ENCODE results near the gene DNAI1.

DNAI1 gene

DNA sequence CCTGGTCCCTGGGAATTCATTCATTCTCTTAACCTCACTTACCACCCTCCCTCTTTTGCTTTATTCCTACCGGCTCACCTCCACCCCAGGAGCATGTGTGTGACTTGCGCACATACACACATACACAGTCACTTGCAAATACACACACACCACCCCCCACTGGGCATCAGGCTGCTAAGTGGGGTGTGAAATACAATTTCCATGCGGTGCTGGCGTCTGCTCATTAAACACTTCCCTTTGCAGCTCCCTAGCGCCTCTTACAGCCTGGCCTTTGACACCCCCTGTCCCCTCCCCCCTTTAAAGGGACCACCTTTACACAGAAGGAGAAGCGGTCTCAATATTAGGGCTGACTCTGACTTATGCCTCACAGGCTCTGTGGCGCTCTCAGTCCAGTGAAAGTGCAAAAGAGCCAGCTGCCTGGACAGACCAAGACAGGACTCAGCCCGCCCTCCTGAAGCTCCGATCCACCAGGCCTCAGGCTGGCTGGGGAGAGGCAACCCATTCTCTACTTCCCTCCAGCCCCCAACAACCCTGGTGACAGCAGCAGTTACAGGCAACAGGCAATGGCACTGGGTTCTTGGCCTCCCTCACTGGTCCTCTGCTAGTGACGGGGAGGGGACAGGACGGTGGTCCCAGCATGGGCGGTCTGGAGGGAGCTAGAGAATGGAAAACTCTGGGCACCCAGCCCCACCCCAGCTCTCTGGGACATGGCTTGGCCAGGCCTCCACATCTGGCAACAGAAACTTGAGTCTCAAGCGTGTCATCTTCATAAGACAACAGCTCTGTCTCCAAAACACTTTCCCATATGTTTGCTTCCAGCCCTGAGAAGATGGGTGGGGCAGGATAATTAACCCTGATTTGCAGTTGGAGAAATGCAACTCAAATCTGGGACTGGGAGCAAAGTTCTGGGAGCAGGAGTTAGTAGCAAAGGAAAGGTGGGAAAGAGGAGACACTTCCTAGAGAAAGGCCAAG, 52.2 kb downstream of the DNAI1 start:
- TF ChIP-seq RAD21 (IDR thresholded peaks at IDR 0.05; ENCODE audit: low read depth), result no peak
- TF ChIP-seq YY1 (IDR thresholded peaks at IDR 0.05; ENCODE audit: low read depth), result no peak
- TF ChIP-seq, protein P1, sequence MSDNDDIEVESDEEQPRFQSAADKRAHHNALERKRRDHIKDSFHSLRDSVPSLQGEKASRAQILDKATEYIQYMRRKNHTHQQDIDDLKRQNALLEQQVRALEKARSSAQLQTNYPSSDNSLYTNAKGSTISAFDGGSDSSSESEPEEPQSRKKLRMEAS (IDR thresholded peaks at IDR 0.05), result no peak
- no peak for TF ChIP-seq TEAD4 (IDR thresholded peaks at IDR 0.05)
- no peak for TF ChIP-seq TAF1 (IDR thresholded peaks at IDR 0.05; ENCODE audit: low read depth)
- TF ChIP-seq EGR1 (IDR thresholded peaks at IDR 0.05), result no peak
- no peak for TF ChIP-seq NFIC (IDR thresholded peaks at IDR 0.05)
- TF ChIP-seq CEBPB (IDR thresholded peaks at IDR 0.05), result no peak
- TF ChIP-seq, protein P2, sequence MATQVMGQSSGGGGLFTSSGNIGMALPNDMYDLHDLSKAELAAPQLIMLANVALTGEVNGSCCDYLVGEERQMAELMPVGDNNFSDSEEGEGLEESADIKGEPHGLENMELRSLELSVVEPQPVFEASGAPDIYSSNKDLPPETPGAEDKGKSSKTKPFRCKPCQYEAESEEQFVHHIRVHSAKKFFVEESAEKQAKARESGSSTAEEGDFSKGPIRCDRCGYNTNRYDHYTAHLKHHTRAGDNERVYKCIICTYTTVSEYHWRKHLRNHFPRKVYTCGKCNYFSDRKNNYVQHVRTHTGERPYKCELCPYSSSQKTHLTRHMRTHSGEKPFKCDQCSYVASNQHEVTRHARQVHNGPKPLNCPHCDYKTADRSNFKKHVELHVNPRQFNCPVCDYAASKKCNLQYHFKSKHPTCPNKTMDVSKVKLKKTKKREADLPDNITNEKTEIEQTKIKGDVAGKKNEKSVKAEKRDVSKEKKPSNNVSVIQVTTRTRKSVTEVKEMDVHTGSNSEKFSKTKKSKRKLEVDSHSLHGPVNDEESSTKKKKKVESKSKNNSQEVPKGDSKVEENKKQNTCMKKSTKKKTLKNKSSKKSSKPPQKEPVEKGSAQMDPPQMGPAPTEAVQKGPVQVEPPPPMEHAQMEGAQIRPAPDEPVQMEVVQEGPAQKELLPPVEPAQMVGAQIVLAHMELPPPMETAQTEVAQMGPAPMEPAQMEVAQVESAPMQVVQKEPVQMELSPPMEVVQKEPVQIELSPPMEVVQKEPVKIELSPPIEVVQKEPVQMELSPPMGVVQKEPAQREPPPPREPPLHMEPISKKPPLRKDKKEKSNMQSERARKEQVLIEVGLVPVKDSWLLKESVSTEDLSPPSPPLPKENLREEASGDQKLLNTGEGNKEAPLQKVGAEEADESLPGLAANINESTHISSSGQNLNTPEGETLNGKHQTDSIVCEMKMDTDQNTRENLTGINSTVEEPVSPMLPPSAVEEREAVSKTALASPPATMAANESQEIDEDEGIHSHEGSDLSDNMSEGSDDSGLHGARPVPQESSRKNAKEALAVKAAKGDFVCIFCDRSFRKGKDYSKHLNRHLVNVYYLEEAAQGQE (IDR thresholded peaks at IDR 0.05; ENCODE audit: low read depth), result no peak
- no peak for TF ChIP-seq ZBTB7A (IDR thresholded peaks at IDR 0.05; ENCODE audit: low read depth)
- no peak for TF ChIP-seq EP300 (IDR thresholded peaks at IDR 0.05; ENCODE audit: borderline replicate concordance)
- TF ChIP-seq, protein P3, sequence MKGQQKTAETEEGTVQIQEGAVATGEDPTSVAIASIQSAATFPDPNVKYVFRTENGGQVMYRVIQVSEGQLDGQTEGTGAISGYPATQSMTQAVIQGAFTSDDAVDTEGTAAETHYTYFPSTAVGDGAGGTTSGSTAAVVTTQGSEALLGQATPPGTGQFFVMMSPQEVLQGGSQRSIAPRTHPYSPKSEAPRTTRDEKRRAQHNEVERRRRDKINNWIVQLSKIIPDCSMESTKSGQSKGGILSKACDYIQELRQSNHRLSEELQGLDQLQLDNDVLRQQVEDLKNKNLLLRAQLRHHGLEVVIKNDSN (IDR thresholded peaks at IDR 0.05), result no peak
- no peak for TF ChIP-seq FOXM1 (IDR thresholded peaks at IDR 0.05; ENCODE audit: borderline replicate concordance, low read depth)

DNA sequence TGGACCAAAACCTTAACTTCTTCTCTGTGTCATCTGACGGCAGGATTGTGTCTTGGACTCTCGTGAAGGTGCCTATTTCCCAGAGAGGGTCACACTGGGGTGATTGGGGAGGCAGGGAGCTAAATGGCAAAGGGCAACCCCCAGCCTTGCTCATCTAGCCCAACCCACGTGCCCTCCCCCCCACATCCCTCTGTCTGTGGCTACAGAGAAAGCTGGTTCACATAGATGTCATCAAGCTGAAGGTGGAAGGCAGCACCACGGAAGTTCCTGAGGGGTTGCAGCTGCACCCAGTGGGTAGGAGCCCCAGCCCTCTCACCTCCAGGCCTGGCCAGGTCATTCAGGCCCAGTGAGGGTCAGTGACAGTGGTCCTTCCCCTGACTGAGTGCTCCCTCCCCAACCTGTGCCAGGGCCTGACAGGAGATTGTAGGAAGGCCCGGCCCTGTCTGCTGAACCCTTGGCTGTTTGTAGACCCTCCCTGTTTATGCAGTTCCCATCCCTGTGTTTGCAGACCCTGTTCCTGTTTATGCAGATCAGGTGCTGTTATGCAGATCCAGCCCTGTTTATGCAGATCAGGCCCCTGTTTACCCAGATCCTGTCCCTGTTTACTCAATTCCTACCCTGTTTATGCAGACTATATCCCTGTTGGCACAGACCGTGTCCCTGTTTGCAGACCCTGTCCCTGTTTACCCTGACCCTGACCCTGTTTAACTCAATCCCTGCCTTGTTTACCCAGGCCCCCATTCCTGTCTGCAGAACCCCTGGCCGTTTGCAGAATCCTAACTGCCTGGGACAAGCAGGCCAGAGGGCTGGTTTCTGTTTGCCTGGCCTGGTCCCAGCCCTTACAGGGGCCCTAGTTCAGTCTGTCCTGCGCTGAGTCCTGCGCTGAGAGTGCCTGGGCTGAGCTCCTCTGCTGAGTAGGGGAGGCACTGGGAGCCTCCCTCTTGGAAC, 53.8 kb downstream of the DNAI1 start:
- TF ChIP-seq TCF12 (IDR thresholded peaks at IDR 0.05; ENCODE audit: low read depth), result no peak
- TF ChIP-seq, protein P1 (IDR thresholded peaks at IDR 0.05), result no peak

DNA sequence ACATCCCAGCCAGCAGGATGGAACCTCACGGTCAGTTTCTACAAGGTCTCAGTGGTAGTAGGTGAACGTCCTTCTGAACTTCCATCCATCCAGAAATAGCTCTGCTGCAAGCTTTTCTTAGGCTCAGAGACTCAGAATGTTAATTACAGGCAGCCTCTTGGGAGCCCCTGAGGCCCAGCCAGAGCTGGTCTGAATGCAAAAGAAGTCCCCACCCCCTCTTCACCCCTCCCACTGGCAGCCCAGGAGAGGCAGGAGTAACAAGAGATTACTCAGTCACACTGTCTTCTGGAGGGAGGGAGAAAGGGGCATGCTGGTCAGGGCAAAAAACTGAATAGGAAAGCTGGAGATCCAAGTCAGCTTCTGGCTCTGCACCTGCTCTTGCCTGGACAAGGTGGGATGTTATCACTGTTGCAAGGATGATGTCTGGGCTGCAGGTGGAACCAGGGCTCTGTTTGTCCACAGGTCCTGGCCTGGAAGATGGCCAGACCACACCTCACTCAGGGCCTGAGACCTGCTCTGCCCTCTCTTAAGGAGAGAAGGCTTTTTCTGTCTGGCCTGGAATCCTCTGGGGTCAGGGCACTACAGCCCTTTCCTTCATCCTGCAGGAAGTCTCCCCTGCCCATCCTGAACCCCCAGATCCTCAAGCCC, 55.1 kb downstream of the DNAI1 start:
- TF ChIP-seq TEAD4 (IDR thresholded peaks at IDR 0.05) (no peak), TCF12 (IDR thresholded peaks at IDR 0.05; ENCODE audit: low read depth) (no peak), RAD21 (IDR thresholded peaks at IDR 0.05; ENCODE audit: low read depth) (no peak), EGR1 (IDR thresholded peaks at IDR 0.05) (no peak), CEBPB (IDR thresholded peaks at IDR 0.05) (no peak), CREB1 (IDR thresholded peaks at IDR 0.05; ENCODE audit: low read depth) (no peak), NFIC (IDR thresholded peaks at IDR 0.05) (no peak), FOXM1 (IDR thresholded peaks at IDR 0.05; ENCODE audit: borderline replicate concordance, low read depth) (no peak), YY1 (IDR thresholded peaks at IDR 0.05; ENCODE audit: low read depth) (no peak), TAF1 (IDR thresholded peaks at IDR 0.05; ENCODE audit: low read depth) (no peak), ZBTB7A (IDR thresholded peaks at IDR 0.05; ENCODE audit: low read depth) (no peak), EP300 (IDR thresholded peaks at IDR 0.05; ENCODE audit: borderline replicate concordance) (no peak)
- TF ChIP-seq, protein P1 (IDR thresholded peaks at IDR 0.05), result no peak
- TF ChIP-seq, protein P2 (IDR thresholded peaks at IDR 0.05; ENCODE audit: low read depth), result no peak
- TF ChIP-seq, protein P3 (IDR thresholded peaks at IDR 0.05), result no peak

DNA sequence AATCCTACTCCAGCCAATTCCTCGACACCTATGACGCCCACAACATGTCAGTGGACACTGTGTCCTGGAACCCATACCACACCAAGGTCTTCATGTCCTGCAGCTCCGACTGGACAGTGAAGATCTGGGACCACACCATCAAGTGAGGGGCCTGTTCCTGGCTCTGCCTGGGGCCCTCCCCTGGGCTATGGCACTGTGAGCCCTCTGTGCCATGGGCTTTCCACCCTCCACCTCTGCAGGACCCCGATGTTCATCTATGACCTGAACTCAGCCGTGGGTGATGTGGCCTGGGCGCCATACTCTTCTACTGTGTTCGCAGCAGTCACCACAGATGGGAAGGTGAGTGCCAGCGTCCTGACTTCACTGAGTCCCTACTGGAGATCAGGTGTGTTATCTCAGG, 55.8 kb downstream of the DNAI1 start:
- TF ChIP-seq TCF12 (IDR thresholded peaks at IDR 0.05; ENCODE audit: low read depth) (no peak), ZBTB7A (IDR thresholded peaks at IDR 0.05; ENCODE audit: low read depth) (no peak), RAD21 (IDR thresholded peaks at IDR 0.05; ENCODE audit: low read depth) (no peak), TAF1 (IDR thresholded peaks at IDR 0.05; ENCODE audit: low read depth) (no peak), EGR1 (IDR thresholded peaks at IDR 0.05) (no peak), EP300 (IDR thresholded peaks at IDR 0.05; ENCODE audit: borderline replicate concordance) (no peak)
- TF ChIP-seq, protein P2 (IDR thresholded peaks at IDR 0.05; ENCODE audit: low read depth), result no peak
